Activated T-cell treated with anti-CD3 and anti-CD28 coated beads, Interleukin-2, amount 50 U/mL, for 48 hours (primary cell): ENCODE data around the gene ANXA9.
A peak's percentile ranks its signal among the peaks of the same experiment; 100 is the strongest.

ENCODE experiments used
- DNase-seq, 2 experiments: peaks; one replicate each; pipeline ENCODE4 v3.0.0-alpha.2; 2020

Gene ANXA9

DNA sequence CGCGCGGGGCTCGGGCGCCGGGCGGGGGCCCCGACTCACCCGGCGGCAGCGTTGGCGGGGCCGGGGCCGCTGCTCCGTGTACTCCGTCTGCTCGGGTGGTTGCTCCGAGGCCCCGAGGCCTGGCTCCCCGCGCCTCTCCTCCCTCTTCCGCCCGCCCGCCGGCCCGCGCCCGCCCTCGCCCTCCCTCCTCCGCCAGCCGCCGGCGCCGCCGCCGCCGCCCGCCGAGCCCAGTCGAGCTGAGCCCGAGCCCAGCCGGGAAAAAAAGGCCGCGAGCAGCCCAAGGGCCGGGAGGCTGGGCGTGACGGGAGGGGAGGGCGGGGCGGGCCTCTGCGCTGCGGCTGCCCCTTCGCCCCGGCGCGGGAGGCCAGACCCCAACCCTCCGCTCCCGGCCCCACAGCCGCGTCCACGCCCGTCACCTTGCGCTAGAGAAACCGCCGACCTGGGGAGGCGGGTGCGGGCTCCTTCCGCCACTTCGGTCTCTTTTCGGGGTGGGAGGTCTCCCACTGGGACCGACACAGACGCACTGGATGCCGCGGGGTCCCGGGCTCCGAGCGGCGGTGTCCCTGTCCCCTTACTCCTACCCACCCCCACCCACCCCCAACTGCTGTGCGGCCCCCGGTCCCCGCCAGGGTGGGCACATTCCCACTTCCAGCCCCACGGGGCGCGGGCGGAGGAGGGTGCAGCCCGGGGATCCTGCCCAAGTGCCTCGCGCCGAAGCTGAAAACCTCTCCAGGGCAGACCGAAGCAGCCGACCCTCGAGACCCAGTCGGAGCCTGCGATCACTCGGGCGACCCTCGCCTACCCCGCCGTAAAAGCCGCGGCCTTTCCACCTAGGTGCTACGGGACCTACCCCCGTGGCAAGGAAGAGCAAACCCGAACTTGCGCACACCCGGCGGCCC lies 7.3 kb upstream of the ANXA9 start, which contains the start of gene CERS2:
Gene CERS2 (minus strand): TSS at position 256 of the 899 bp plus-strand sequence. CDS start 5,745 bp downstream, outside the sequence.
- peak; percentile 73 to 80 for DNase-seq

DNA sequence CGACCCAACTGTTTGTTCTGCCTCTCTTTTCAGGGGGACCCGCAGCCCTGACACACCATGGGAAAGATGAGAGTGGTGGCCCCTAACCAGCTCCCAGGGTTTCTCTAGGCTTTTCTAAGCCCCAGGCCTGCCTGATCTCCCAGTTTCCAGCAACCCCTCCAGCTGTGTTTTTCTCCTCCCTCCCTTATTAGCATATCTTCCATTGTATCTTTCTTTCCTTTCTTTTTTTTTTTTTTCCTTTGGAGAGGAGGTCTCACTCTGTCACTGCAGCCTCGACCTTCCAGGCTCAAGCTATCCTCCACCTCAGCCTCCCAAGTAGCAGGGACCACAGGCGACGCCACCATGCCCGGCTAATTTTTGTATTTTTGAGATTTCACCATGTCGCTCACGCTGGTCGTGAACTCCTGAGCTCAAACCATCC lies 5.7 kb upstream of the ANXA9 start:
- no peak for DNase-seq

DNA sequence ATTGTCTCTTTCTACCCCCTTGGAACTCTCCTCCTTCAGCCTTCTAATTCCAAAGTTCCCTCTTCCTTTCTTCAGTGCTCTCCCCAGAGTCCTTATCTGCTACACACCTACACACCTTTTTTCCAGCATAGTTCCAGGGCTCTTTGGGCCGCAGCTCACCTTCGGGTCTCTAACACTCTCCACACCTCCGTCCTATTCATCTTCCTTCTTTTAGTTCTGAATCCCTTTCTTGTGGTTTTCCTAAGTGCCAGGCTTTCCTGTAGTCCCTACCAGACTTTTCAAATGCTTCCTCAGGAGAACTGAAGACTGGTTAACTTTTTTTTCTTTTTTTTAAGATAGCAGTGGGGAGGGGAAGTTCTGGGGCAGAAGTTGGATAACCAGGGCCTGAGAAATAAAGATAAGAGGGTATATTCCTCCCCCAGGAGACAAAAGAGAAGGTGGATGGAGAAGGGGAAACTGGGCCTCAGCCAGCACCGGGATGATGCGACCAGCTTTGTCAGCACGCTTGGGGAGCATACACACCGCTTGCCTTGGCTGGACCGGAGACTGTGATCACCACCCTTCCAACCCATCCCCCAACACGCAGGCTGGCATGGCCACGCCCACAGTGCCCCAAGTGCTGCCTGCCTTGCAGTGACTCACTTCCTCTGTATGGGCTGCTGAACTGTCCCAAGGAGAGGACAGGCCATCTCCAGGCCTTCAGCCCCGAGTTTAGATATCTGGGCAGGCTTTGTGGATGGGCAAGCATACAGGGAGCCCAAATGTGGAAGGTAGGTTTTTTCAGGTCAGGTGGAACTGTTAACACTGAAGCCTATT lies 5.0 kb upstream of the ANXA9 start:
- DNase-seq, result peak; percentile 85 to 88

DNA sequence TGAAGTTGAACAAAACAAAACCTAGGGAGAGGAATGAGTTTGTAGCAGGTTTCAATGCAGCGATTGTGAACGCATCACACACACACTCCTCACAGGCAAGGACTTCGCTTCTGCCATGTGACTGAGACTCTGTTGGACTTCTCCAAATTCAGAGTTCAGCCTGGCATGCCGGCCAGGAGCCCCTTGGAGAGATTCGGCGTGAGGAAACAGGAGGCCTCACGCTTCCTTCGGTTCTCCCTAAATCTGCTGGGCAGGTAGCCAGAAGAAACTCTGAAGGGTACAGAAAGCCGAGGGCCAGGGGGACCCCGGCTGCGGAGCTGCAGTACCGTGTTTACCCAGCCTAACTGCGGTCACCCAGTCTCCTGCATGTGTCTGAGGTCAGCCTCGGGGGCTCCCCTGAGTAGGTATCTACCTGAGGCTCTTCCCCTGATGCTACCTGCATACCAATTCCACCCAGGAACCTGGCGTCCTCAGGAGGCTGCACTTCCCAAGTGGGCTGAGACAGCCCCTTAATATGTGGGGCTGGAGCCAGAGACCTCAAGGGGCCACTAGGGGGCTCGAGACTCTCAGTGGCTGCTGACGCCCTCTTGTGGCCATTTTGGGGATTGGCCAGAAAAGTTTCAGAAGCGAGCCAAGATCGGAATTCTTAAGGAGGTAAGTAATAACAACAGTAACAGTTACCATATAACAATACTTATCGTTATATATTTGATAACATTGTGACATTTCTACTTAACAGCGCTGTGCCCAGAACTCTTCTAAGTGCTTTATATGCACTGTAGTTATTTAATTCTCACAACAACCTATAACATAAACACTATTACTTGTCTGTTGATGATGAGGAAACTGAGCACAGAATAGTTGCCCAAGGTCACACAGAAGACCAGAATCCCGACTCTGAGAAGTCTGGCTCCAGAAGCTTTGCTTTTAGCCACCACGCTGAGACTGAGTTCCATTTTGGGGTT lies 2.7 kb upstream of the ANXA9 start:
- peak; percentile 93 to 96 for DNase-seq

DNA sequence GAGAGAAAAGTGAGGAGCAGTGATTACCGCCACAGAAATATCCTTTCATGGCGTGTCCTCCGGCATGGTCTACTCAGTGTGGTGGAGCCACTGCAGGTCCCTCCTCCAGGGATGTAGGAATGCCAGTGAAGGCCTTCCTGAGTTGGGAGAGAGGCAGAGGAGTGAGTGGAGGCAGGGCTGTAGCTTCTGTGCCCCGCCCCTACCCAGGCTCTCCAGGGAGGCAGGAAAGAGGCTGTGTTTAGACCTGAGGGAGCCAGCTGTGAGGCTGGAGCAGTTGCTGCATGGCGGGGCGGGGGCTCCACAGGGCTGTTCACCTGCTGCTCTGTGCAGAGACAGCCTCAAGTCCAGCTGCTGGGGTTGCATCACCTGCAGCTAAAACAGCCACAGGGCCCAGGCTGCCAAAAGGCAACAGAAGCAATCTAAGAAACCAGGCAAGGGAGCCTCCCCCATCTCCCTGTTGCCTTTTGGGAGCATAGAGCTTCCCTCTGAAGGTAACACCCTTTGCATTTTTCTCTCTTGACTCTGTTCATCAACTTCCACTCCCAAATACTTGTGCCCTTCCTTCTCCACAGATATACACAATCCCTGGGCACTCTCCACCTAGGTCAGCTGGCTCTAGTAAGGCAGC lies 801 bp upstream of the ANXA9 start:
- no peak for DNase-seq

DNA sequence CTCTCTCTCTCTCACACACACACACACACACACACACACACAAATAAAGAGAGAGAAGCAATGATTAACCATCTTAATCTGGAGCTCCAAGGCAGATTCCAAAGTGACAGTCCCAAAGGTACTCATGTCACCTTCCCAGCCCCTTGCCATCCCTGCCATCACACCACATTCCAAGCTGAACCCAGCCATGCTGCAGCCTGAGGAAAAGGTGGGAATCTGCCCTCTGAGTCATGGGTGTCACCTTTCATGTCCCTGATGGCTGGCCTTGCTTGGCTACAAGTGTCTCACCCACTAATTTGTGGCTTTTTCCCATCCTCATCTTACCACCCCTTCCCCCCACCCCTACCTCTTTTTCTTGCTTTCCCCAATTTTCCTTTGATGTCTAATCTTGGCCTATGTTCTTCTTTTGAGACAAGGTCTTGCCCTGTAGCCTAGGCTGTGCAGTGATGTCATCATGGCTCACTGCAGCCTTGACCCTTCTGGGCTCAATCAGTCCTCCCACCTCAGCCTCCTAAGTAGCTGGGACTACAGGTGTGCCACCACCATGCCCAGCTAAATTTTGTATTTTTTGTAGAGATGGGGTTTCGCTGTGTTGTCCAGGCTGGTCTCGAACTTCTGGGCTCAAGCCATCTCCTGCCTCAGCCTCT lies 3.2 kb downstream of the ANXA9 start:
- DNase-seq, result no peak

DNA sequence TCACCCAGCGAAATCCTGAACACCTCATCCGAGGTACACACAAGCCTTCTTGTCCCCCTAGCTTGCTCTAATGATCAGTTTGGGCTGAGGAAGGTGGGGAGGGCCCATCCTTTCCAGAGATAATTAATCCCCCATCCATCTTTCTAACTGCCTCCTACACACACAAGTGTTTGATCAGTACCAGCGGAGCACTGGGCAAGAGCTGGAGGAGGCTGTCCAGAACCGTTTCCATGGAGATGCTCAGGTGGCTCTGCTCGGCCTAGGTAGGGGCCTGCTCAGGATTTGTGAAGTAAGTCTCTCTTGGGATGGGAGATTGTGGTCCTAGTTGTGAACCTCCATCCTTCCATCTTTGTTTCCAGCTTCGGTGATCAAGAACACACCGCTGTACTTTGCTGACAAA lies 5.8 kb downstream of the ANXA9 start:
- no peak for DNase-seq

DNA sequence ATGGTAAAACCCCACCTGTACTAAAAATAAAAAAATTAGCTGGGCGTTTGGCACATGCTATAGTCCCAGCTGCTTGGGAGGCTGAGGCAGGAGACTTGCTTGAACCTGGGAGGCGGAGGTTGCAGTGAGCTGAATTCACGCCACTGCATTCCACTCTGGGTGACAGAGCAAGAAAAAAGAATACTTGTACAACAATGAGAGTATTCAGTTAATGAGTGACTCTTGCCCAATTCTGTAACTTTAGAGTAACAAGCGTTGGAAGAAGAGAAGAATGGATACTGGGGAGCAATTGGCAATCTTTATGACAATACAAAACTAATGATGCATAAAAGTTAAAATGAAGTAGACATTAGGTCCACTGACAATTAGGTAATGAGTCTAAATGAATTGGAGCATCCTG lies 10.5 kb downstream of the ANXA9 start:
- no peak for DNase-seq

DNA sequence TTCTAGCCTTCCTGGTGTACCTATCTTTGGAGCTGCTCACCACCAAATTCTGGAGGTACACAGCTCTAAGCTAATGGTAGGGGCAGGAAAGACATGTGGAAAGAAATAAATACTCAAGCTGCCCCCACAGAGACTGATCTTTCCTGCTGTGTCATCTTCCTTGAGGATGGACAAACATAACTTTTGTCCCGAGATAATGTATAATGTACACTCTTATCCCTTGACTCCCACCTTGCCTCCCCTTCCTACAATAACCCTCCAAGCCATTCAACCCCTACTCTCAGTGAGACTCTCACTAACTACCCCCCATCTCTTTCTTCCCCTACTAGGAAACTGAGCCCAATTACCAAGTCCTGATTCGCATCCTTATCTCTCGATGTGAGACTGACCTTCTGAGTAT lies 12.2 kb downstream of the ANXA9 start:
- DNase-seq, result no peak

DNA sequence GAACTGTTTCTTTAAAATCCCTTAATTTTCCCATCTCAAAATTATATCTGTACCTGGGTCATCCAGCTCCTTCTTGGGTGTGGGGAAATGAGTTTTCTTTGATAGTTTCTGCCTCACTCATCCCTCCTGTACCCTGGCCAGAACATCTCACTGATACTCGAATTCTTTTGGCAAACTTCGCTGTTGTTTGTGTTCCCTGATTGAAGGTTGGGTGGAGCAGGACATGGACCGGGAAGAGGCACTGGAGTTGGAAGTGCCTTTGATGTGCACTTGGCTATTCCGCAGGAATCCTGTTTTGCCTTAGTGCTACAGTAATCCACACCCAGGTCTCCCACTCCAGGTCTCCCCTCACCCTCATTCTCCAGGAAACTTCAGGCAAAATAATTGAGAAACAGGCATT lies 13.4 kb downstream of the ANXA9 start:
- DNase-seq, result no peak

DNA sequence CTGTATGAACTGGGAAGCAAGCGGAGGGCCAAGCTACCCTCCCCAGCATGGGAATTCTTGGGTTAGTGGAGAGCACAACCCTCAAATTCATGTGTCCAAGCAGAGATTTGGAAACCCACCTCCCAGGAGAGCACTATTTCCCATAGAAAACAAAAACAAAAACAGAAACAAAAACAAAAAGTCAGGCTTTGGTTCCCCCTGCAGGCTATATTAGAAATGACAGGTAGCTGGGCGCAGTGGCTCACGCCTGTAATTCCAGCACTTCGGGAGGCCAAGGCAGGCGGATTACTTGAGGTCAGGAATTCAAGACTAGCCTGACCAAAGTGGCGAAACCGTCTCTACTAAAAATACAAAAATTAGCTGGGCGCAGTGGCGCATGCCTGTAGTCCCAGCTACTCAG lies 13.8 kb downstream of the ANXA9 start:
- DNase-seq, result peak in 1 of 2 experiments; percentile 45

DNA sequence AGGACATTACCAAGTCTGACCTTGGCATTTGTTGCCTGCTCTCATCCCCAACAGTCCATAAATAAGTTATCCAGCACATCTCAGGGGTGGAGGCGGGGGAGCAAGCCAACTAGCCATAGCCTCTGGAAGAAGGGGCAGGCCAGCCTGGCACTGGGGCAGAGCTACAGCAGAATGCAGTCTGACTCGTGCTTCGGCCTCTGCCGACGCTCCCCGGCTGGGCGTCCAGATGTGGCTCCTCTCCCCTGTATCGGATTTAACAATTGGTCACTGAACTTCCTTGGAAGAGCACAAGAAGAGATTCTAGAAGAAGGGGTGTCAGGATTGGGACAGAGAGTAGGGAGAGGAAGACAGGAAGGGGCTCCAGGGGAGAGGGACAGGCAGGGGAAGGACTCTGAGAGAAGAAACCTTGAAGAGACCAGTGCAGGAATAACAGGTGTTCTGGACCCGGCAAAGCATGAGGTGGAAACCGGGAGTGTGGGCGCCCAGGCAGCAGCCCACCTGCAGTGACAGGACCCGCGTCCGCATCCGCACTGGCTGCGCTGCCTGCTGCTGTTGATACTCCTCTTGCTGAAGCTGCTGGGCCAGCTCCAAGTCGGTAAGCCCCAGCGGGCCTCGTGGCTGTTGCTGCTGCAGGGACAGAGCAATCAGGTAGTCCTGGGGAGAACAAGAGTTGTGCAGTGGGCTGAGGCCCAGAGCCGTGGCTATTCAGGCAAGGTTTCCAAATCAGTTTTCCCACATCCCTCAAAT lies 15.2 kb downstream of the ANXA9 start:
- no peak for DNase-seq

DNA sequence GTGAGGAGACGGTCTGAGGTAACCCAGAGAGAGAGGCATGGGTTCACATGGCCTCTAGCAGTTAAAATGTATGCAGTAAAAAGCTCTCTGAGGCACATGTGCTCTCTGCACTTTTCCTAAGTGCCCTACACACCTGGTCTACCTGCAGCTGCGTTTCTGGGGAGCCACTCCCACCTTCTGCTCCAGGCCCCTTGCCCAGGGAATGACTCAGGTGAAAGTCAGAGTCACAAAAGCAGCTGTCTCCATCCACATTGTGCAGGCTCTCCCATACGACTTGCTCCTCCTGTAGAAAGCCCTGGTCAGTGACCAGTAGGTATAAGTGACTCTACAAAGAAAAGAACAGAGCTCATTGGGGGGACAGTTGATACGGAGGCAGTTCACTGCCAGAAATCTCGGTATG lies 15.9 kb downstream of the ANXA9 start:
- no peak for DNase-seq

DNA sequence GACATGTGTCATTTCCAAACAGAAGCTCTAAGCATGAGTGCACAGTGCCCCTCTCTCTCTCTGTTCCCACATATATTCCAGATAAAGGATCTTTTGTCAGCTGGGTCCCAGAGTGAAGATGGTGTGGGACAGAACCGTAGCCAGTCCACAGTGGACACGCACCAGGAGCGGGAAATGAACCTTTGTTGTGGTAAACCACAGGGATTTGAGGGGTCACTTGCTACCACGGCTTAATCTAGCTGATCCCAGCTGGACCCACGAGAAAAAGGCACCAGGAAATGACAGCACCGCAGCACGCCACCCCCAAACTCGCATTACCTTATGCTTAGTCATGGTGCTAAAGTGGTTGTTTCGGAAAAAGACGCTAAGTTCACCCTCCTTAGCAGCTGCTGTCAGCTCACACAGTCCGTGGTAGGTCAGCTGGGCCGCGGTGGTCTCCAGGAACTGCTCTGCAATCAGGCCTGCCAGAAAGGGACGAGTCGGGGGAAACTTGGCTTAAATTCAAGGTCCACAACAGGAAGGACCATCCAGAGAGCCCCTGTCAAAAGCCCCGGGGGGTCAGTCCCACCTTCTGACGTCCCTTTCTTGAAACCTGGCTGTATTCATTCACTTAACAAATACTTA lies 17.1 kb downstream of the ANXA9 start:
- peak; percentile 52 to 60 for DNase-seq

DNA sequence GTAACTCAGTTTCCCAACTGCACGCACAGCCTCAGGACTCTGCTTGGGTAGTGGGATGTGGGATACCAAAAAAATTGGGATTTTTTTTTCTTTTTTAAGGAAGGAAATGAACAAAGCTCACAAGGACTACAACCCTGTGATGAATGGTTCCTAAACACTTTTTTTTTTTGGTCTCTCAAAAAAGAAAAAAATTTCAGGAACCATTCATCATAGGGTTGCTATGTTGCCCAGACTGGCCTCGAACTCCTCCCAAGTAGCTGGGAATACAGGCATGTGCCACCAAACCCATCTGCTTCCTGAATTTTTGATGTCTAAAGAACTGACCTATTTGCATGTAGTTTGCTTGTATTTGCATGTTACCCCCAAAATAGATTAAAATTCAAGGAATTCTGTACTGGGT lies 17.8 kb downstream of the ANXA9 start:
- no peak for DNase-seq

DNA sequence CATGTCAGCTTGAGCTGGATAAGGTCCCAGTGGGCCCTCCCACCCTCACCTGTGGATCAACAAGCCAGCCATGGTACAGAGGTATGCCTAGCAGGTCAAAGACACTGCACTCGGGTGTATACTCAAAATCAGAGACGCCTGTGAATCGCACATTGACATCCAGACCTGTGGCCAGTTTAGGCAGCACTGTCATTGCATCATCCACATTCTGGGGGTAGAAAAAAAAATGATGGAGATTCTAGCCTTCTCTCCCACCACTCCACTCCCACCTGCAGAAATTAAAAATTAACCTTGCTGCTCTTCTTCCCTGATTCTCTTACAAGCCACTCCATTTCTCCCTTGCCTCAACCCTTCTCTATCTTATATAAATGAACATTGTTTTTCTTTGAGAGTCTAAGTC lies 18.3 kb downstream of the ANXA9 start:
- DNase-seq, result no peak

DNA sequence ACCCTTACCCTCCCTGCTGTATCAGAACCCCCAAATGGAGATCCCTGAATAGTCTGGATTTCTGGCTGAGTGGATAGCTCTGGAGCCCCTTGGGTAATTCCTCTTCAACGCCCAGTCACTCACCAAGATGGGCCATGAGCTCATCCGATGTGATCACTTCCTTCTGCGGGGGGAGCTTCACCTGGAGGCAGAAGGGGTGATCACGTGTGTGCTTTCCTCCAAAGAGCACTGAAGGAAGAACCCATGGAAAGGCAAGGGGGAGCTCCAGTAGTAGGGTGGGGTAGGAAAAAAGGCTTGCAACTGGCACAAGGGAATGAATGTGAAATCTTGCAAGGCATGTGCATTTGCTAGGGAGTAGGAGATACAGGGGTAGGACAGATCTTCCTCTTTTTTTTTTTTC lies 19.5 kb downstream of the ANXA9 start:
- no peak for DNase-seq

DNA sequence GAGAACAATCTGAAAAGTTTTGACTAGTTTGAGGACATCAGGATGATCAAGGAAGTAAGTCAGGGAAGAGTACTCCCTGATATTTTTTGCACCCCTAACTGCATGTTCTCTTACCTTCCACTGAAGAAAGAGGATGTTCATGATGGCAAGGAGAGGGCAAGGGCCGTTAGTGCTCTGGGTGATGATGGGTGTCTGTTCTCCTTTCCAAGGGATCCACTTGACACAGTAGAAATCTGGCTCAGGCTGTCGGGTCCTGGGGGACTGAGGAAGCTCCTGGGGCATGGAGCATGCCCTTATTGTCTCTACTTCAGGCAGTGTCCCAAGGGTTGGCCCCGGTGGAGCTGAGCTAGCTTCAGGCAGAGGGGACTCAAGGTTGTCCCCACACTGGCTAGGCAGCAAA lies 20.0 kb downstream of the ANXA9 start:
- DNase-seq, result no peak

DNA sequence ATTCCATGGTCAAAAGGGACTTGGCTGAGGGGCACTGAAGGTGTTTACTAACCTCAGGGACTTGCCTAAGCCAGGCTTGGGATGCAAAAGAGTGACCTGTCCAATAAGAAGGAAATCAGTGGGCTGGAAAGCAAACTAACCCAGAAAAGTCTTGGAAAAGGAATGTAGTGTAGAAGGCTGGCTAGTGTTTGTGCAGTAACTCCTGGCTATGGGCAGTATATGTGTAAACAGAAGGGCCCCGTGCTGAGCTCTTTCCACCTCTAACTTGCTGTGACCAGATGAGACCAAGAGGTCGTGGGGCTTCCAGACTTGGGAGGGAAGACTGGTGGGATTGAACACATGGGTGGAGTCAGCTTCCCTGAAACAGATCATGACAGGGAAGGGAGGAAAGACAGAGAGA lies 20.5 kb downstream of the ANXA9 start:
- DNase-seq, result no peak

DNA sequence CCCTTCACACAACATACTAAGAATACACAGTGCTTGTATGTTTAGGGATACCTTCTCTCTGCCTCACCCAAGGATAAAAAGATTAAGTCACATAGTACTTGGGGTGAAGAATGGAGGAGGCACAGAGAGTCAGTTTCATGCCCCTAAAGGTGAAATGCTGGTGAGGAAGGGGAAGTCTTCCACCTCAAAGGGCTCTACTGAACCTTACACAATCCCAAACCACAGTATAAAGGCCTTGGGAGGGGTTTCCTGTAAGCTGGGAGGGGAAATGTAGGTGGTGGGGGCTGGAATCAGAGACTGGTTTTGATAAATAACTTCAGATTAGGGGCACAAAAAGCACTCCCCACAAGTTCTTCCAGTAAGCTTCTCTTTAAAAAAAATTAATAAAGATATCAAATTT lies 21.1 kb downstream of the ANXA9 start:
- DNase-seq, result no peak
